ENCODE data around the gene CNN3. TPM values are rescaled to one million over a fixed set of nuclear protein-coding genes. Genes with fewer than 3 reads are reported as not detected.

CNN3 gene
- 50.2 to 62.4 TPM (median 51.3 TPM) in 5 replicates for total RNA-seq (2022; extraction: Qiagen RNA extraction)

DNA sequence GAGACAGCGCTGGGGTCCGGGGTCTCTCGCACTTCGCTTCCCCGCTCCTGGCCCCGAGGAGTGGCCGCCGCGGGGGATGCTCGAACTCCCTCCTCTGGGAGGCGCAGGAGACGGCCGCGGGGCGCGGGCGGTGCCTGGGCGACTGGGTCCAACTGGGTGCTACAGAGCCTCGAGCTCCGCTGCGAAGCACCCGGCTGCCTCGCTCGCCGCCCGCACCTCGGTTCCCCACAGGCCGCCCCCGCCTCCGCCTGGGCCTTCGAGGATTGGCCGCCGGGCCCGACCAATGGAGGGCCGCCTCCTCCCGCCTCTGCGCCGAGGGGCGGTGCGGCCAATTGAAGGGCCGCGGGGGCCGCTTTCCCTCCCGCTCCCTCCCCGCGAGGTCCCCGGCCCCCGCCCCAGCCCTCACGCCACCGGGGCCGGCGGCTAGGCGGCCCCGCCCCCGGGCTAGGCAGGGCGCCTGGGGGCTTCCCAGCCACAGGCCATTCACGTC lies at the start of gene CNN3:
Gene CNN3, minus strand, starts transcription at position 196 of the 490 bp plus-strand sequence. CDS start 216 bp downstream, outside the sequence.

Other genes with a start within 250 kb of the CNN3 start
- gene SLC44A3, start 106.8 kb downstream of the CNN3 start, total RNA-seq (2022; extraction: Qiagen RNA extraction), result 1.5 to 1.9 TPM (median 1.6 TPM) in 5 replicates
- 4.8 to 8.4 TPM (median 7.2 TPM) in 5 replicates for gene ALG14, start 145.8 kb upstream of the CNN3 start, total RNA-seq (2022; extraction: Qiagen RNA extraction)
- 7.7 to 12.5 TPM (median 10.4 TPM) in 5 replicates for gene TLCD4, start 190.2 kb upstream of the CNN3 start, total RNA-seq (2022; extraction: Qiagen RNA extraction)